ENCODE results near the gene PLXNA4.

PLXNA4 gene

DNA sequence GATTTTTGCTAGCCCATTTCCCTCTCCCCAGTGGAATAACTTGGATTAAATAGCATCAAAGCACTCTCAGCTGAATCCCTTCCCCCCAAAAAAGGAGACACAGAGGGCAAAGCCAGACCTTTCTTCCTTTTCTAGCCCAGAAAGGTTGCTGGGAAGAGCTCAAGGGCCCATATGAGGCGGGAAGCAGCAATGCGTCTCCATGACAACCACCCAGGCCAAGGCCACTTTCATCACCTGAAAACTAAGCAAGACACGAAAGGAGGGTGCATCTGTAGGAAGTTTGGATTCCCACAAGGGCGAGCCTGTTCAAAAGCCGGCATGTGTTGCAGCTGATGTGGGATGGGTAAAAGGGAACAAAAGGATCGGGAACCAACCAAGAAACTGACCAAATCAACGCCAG is 229.1 kb downstream of the PLXNA4 start:
- no peak for DNase-seq

DNA sequence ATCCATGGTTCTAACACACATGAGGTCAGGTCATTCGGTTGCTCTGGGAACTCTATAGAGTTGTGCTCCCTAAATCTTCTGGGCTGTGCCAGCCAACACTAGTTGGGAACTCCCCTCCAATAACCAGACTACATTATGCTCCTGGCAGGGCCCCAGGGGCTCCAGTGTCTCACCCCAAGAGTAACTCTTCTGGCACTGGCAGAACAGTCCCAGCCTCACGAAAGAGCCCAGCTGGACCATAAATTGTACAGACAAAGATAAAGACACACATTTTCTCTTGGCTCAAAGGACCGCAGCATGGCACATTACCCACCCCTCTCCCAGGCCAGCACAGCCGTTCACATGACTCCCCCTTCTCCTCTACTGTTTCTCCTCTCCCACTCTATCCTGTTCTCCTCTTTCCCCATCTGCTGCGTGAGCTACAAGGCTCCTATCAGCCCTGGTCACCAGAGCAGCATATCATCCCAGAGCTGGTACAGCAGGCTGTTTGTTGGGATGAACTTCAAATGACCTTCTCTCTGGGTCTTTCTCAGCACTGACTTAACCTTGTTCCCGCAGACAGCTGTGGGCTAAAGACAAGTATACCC is 230.6 kb downstream of the PLXNA4 start:
- no peak for DNase-seq

DNA sequence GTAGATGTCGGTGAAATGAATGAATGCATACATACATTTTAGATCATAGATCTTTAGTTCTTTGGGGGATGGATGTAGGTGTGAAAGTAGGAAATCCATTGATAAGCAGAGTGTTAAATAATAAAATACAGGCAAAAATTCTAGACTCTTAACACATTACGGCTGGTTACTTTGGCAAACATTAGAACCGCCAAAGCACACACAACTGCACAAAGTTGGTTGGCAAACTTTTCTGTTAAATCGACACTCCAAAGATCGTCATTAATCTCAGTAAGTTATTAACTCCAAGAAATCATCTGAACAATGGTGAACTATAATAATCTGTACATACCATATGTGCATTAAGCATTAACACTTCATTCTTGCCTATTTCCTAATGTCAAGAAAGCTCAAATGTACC is 231.2 kb downstream of the PLXNA4 start:
- no peak for DNase-seq

DNA sequence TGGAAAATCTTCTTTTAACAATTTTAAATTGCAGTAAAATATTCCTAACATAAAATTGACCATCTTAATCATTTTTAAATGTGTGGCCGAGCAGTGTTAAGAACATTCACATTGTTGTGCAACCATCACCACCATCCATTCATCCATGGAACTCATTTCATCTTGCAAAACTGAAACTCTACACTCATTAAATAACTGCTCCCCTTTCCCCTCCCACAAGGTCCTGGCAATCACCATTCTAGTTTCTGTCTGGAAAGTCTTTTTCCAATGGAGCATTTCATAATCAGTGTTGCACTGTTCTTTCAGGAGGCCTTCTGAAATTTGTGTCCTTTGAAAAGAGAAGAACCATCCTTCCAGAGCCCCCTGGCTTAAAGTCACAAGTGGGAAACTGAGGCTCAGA is 233.1 kb downstream of the PLXNA4 start:
- DNase-seq, result no peak

DNA sequence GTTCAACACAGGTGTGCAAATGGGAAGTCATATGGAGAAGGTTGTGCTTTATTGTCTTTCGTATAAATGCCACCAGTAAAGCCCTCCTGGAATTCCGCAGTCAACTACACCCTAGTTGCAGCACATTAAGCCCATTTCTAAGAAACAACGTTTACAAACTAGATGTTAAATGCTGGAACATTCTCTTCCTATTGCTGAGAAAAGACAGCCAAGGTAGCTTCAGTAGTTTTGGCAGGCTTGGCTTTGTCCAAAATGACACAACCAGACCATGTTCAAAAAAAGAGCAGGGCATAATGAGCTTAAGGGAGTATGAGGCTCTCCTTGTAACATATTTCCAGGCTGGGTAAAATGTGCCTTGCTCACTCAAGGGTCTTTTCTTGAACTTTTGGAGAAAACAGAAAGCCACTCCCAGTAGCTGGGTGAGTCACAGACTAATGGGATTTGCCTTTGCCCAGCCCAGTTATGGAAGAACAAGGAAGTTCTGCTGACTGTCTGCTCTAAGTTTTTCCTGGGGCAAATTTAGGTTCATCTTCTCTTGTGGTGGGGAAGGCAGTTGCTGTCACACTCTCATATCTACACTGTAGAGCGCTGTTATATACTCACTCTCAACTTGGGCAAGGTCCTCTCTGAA is 238.7 kb downstream of the PLXNA4 start:
- DNase-seq, result no peak

DNA sequence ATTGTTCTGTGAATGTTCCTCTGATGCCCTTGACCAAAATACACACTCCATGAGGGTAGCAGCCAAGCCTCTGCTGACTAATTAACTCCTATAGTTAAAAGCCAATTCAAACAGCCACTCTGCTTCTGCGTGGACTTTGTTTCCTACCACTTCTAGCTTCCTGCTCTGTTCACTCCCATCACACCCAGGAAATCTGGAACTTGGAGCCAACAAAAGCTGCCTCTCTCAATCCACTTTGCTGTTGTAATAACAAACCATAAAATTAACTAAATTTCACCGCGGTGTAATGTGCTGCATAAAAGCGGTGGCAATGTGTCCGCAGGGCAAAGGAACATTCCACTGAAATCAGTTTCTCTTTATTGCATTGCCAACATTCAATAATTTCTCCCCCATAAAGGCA is 239.5 kb downstream of the PLXNA4 start:
- no peak for DNase-seq

DNA sequence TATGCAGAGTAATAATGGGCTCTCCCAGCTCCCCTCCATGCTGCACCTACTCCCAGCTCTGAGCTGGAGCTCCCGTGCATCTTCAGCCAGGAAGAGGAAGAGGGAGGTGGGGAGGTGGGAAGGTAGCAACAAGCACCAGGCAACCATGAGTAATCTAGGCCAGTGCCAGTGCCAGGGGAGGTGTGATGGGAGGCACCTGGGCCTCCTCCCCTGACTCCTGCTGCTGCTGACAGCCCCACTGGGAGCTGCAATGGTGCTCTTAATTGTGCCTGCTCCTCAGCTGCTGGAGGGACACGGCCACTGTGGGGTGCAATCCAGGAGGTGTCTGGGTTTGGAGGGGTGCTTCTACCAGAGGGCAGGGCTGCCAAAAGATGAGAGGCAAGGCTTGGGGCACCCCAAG is 243.0 kb downstream of the PLXNA4 start:
- DNase-seq, result no peak

DNA sequence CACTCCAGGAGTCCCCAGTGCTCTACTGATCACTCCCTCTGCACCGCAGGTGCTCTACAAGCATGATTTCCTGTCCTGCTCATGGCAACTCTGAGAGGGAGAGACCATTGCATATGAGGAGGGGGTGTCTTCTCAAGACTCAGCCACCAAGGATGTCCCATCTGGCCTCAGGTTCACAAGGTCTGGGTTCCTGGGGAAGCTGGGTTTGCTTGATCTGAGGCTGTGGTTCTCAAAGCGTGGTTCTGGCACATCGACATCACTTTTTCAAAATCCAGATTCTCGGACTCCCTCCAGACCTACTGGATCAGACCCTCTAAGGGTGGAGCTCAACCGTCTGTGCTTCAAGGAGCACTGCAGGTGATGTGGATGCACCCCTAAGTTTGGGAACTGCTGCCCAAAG is 247.5 kb downstream of the PLXNA4 start:
- DNase-seq, result no peak

DNA sequence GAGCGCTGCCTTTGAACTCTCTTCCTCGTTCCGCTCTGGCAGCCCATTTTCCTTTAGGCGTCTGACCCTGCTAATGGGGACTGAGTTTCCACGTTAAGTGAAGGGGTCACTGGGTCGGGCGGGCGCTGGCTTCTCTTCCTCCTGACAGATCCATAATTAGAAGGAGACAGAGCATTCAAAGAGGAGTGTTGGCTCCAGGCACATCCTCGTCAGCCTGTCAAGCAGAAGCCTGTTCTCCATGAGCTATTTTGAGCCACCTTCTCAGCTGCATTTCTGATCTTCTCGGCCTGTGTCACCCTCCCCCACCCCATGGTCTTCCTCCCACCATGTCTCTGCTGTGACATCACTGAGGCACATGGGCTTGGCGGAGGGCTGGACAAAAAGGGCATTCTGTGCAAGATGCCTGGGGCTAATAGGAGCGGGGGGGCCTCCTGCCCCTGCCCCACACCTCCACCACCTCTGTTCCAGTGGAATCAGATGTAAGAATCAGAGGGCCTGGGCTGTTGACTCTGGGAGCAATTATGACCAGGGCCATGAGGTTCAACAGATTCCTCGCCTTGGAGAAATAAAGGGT is 248.1 kb downstream of the PLXNA4 start:
- DNase-seq, result no peak

DNA sequence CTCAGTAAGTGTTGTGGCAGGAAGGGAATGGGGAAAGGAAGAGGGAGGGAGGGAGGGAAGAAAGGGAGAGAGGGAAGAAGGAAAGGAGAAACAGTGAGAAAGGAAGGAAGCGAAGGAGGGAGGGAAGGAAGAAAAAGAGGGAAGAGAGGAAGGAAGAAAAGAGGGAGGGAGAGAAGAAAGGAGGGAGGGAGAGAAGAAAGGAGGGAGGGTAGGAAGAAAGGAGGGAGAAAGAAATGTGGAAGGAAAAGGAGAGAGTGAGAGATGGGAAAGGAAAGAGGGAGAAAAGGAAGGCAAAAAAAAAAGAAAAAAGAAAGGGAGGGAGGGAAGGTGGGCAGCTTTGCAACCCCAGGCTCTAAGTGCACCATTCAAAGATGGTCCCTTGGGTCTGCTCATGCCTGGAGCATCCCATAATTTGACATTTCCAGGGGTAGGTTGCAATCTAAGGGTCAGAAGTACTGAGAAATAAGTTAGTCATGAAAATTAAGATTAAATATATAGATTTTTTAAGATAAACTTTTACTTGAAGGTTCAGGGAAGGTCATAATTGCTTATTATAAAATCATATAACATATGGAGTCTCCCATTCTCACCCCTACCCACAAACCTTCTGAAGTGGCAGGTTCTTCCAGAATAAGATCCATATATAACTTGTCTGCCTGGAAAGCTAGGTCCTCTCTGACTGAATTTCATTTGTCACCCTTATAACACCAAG is 249.2 kb downstream of the PLXNA4 start:
- DNase-seq, result no peak

DNA sequence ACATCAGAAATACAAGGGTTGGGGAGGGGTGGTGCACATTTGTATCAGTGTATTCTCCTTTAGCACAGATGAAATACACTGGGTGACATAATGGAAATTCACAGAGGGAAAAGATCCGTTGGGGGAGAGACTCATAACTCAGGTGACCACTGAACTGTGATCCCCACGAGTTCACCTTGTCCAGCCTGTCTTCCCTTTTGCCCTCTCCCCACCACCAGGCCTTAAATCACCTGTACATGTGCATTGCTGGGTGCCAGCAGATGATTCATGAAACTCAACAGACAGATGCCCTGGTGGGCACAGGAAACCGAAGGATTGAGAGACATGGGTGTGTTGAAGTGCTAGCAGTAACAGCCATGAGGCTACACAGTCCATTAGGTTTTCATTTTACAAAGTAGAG is 253.3 kb downstream of the PLXNA4 start:
- DNase-seq, result no peak

DNA sequence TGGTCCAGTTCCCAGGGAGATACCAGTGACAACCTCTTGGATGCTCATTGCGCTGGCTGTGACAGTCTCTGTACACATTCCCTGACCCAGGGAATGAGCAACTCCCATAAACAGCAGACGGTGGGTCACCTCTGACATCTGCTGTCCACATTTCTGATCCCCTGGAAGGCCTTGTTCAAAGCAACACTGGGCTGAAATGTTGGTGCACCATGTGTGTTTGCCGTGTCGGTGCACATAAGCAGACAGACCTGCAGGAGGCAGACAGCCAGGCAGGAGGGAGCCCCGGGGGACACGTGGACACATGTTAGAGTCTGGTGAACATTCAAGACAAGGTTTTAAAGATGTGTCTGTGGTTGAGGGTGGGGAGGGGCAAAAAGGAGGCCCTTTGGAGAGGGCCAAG is 254.9 kb downstream of the PLXNA4 start:
- peak; percentile 22 for DNase-seq

DNA sequence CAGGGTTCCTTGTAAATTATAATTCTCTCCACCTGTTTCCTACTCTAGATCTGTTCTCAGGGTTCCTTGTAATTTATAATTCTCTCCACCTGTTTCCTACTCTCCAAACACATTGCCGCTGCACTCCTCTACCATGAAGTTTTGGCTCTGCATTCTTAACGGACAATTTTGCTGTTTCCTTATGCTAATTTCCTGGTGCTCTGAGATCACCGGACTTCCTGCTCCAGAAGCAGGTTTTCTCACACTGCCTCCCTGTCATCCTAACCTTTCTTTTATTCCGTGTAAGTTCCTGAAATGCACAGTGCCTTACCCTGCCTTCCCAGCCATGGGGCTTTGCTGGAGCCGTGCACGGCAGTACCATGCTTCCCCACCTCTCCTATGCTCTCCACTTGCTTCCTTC is 256.8 kb downstream of the PLXNA4 start:
- no peak for DNase-seq

DNA sequence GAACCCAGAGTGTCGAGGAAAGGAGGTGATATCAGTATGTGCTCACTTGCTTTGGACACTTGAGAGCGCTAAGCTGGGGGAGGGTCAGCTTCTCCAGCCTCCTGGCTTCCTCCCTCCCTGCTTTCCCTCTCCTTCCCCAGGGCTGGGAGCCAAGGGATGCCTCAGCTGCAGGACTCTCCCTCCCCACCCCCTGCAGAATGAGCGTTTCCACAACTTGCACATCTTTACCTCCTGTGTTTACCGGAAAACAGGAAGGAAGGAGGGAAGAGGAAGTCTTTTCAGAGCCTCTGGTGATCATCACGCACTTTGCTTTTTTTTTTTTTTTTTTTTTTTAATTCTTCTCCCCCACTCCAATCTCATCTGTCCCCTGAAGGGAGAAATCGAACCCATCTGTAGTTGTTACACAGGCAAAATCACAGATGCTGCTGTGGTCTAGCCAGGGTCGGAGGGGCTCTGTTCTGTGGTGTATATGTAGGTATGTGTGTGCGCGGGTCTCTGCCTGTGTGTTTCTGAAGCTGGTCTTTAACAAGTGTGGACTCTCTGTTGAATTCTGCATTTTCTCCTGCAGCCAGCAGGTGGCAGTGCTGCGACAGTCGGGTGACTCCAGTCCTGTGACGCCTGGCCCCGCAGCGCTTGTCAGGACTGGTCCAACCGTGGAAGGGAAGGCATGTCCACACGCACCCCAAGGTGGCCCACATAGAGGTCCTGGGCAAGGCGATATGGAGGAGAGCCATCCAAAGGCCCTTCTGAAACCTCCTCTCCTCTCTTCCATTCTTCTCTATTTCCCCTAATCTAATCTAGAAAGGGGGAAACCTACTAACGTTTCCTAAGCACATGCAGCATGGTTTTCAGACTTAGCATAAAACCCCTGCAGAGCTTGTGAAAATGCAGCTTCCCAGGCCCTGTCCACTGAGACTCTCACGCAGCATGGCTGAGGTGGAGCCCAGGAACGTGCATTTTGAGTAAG is 257.6 kb downstream of the PLXNA4 start:
- peak; percentile 81 for DNase-seq

DNA sequence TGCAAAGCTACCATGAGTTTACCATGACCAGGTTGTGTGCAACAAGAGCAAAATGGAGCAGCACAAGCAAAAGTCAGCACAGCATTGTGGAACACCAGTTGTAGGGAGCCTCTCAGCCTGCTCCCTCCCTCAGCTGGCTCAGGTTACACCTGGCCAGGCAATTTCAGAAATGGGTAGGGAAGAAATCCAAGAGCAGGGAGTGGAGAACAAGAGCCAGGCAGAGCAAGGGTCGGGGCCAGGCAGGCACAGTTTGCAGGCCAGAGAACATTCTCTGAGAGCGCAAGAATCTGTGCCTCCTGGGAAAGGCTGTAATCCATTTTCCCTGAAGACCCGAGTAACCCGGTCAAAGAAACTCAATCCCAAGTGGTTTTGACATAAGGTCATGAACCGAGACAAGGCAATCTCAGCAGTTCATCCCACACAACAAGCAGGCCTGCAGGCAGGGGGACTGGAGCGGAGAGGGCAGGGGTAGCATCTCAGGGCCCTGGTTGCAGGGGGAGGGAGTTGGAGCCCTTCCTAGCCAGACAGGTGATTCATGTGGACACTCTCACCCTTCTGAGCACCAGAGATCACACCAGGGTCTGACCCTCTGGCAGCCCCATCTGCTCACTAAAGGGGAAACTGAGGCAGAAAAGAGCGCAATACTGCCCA is 258.4 kb downstream of the PLXNA4 start:
- DNase-seq, result no peak

DNA sequence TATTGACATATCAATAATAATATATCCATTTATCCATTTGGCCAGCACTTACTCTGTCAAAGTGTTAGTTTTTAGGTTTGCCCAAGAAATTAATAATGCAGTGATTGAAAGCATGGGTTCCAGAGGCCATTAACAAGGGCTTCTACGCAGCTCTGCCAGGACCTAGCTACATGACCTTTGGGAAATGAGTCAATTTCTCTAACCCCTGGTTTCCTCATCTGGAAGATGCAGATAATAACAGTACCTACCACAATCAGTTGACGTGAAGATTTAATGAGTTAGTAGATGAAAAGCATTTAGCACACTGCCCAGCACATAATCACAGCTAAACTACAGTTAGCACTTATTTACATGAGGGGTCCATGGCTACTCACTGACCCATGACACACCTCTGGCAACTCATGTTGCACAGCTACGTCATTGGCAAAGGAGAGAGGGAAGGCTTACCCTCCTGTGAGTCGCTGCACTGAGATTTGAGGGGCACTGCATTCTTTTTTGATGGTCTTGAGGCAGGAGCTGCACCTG is 263.7 kb downstream of the PLXNA4 start:
- no peak for DNase-seq

DNA sequence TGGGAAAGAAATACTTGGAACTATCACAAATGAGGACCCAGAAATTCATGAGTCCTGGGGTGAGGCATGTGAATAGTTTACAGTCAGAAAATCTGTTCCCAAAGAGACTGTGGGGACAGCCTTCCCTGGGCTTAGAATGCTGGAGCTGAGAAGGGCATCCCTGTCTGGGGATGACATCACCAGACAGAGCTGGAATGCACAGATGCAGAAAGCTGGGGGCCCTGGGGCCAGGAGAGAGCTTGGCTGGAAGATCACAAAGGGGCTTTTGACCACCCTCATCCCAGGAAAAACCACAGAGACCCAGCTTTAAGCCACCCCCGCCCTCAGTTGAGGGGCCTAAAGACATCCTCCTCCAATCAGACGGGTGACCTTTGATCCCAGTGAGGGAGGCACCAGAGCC is 264.5 kb downstream of the PLXNA4 start:
- DNase-seq, result peak; percentile 14

DNA sequence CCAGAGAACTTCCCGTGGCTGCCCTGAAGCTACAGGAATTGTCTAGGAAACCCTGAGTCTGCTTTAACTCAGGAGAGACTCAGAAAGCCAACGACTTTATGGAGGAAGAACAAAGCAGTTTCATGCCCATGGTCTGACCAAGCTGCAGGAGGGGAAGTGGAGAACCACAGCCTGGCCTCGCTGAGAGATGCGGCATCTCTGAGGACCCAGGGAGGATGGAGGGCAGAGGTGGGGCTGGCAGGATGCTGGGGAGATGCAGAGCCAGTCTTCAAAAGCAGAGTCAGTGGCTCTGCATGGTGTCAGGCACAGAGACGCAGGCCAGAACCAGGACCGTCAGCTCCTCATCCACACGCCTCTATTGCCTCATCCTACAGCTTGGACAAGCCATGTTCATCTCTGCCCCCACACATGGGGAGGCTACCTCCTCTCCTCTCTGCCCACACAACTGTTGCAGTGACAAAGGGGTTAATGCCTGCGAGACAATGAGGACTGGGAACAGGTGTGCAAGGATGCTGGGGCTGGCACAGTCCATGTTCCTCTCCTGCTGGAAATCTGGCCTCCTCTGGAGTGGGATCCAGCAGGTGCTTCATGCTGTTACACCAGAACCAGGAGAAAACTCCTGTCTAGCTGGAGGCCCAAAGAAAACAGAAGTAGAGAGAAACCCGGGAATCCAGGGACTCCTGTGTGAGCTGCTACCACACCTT is 267.0 kb downstream of the PLXNA4 start:
- DNase-seq, result no peak

DNA sequence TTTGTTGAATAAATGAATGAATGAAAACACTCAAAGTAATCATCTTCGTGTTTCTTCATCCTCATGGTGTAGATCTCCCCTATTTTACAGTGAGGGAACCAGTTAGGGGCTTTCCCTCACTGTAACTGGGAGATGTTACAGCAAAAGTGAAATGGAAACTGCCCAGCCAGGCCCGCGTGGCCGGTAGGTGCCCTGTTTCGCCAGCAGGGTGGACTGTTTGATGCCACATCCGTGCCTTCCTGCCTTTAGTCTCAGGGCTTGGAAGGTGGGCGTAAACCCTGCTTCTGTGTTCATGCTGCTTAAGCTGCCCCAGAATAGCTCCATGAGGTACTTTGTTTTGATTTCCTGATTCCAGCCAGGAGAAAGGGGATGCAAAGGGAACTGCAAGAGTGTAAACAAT is 268.8 kb downstream of the PLXNA4 start:
- DNase-seq, result no peak

DNA sequence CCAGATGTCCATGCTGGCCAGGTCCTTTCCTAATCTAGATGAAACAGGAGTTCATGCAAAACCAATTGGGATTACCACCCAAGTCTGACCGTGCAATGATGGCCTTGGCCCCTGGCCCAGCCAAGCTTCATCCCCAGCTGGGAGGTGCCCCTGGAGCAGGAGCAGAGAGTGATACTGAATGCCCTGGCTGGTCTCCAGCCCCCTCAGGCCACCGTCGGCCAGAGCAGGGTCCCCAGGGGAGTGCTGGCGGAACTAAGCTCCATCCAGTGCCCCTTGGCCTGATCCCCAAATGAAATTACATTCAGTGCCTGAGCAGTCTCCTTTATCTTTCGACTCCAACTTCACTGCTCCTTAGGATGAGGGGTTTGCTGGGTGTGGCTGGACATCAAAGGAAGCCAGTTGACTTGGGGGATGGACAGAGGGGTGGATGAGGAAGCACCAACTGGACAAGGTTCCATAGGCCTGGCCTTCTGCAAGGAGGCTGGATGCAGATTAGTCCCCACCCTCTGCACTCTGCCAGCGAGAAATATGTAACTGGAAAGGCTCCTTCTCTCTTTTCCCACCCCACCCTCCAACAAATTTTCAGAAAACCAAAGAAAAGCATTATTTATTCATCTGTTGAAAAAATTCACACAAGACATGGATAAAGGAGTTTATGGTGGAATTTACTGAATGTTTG is 275.5 kb downstream of the PLXNA4 start:
- no peak for DNase-seq

DNA sequence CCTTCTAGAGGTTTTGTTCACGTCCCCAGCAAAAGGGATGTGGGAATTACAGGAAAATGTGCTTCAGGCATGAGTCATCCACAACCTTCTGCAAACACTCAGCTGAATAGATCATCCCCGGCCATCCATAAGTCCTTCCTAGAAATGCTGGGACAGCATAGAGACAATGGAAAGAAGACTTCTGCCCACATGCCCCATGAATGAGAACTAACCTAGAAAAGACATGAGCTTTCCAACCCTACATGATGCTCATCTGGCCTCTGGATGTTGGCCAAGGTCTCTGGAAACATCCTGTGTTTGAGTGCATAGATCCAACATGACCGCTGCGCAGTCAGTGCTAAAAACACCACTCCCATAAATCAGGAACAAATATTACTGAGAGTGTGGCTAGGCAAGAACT is 277.5 kb downstream of the PLXNA4 start:
- DNase-seq, result peak; percentile 84
